ENCODE data around the gene MTUS2. TPM values are rescaled to one million over a fixed set of nuclear protein-coding genes. Genes with fewer than 3 reads are reported as not detected.

The MTUS2 gene
- total and polyA plus RNA-seq, 2 of the 8 experiments (the other 6 are each of a cell fraction or from before 2014, with no cell fraction given), result 0.18 to 0.80 TPM

- H3K18ac ChIP-seq (ENCODE audit: extremely low read depth, low read length), result no peak overlapping the region
- no peak for FAIRE-seq
- H3K36me3 ChIP-seq (ENCODE audit: control insufficient read depth in 2 of 4, insufficient read depth in 4 of 4, low read length in 3 of 4), result no peaks in the 10 kb centered on the region
- no peaks in the 10 kb centered on the region for H3K4me1 ChIP-seq (replicated peaks in 1 of 4; ENCODE audit: control insufficient read depth in 3 of 4, insufficient read depth in 4 of 4, low read length in 3 of 4)
- no peaks in the 10 kb centered on the region for H3K79me1 ChIP-seq (ENCODE audit: low read depth, low read length)
- no peaks in the 10 kb centered on the region for H3K23me2 ChIP-seq (ENCODE audit: low read depth, low read length)
- H3K9me3 ChIP-seq (ENCODE audit: insufficient read depth in 2 of 2, low read depth in 1 of 2, low read length in 1 of 2), result no peaks in the 10 kb centered on the region
- no peak overlapping the region for H4K91ac ChIP-seq (replicated peaks; ENCODE audit: insufficient read length, low read length)
- 85% methylated on average over 8 of the region's 8 CpGs; no CpG with 5 or more reads in 1 of the 2 experiments for WGBS, 2 experiments (ENCODE audit: extremely low coverage in 1 of 2, insufficient coverage in 1 of 2, insufficient read length in 1 of 2, insufficient replicate concordance in 2 of 2, low coverage in 1 of 2, low lambda C conversion rate in 2 of 2, missing lambda C conversion rate in 1 of 2)
- H3K4me3 ChIP-seq (ENCODE audit: extremely low read depth in 1 of 4, insufficient read depth in 2 of 4, low read depth in 3 of 4, low read length in 4 of 4), result no peak overlapping the region
- no peak overlapping the region for H2BK5ac ChIP-seq (ENCODE audit: low read depth, low read length)
- no peak overlapping the region for H2BK12ac ChIP-seq (ENCODE audit: low read depth, low read length)
- no peaks in the 10 kb centered on the region for H3K79me2 ChIP-seq (ENCODE audit: control insufficient read depth in 1 of 2, insufficient read depth in 2 of 2, low read length in 2 of 2)
- no peak overlapping the region for H2BK20ac ChIP-seq (ENCODE audit: low read length)
- no peaks in the 10 kb centered on the region for H3K27me3 ChIP-seq (replicated peaks in 1 of 4; ENCODE audit: control insufficient read depth in 3 of 4, extremely low read depth in 1 of 4, insufficient read depth in 3 of 4, low read length in 3 of 4)
- ChIA-PET POLR2A (ENCODE audit: partially characterized antibody) (no interaction called here), CTCF (ENCODE audit: partially characterized antibody) (no interaction called here)
- no peak overlapping the region for H3K56ac ChIP-seq (replicated peaks; ENCODE audit: insufficient read length, low read depth, low read length)
- no peak overlapping the region for H3K9ac ChIP-seq (replicated peaks in 1 of 4; ENCODE audit: extremely low read depth in 1 of 4, low read depth in 3 of 4, low read length in 3 of 4)
- no peak for DNase-seq (ENCODE audit: low read depth in 1 of 2, low spot score in 2 of 2)
- H4K20me1 ChIP-seq (replicated peaks in 1 of 2; ENCODE audit: control insufficient read depth in 1 of 2, insufficient read depth in 2 of 2, low read length in 2 of 2), result no peaks in the 10 kb centered on the region
- no peak overlapping the region for H2AFZ ChIP-seq (ENCODE audit: low read length)
- H4K8ac ChIP-seq (ENCODE audit: extremely low read depth, insufficient read depth, low read length), result no peak overlapping the region
- no peak overlapping the region for H2BK120ac ChIP-seq (replicated peaks; ENCODE audit: low read depth, low read length)
- H2AK5ac ChIP-seq (ENCODE audit: low read depth, low read length), result no peak overlapping the region
- no peak for TF ChIP-seq JUN (IDR thresholded peaks at IDR 0.05; ENCODE audit: low read depth, low read length)
- no peak for TF ChIP-seq USF2 (IDR thresholded peaks at IDR 0.05; ENCODE audit: low read length)
- no peak for TF ChIP-seq RBBP5 (IDR thresholded peaks at IDR 0.05; ENCODE audit: borderline replicate concordance, low read depth, low read length)
- TF ChIP-seq TEAD4 (IDR thresholded peaks at IDR 0.05; ENCODE audit: low read depth, low read length), result no peak
- no peak for TF ChIP-seq RNF2 (IDR thresholded peaks at IDR 0.05; ENCODE audit: borderline replicate concordance, low read depth, low read length, missing control alignments, poor library complexity, severe bottlenecking)
- no peak for TF ChIP-seq MAFK (IDR thresholded peaks at IDR 0.05; ENCODE audit: low read depth, low read length)
- TF ChIP-seq SUZ12 (IDR thresholded peaks at IDR 0.05; ENCODE audit: low read length), result no peak
- TF ChIP-seq POLR2A (IDR thresholded peaks at IDR 0.05; ENCODE audit: control extremely low read depth in 1 of 2, low read depth in 2 of 2, low read length in 2 of 2), result no peak
- no peak for TF ChIP-seq SP1 (IDR thresholded peaks at IDR 0.05; ENCODE audit: low read depth, low read length)
- TF ChIP-seq HDAC6 (IDR thresholded peaks at IDR 0.05; ENCODE audit: low read depth, low read length), result no peak
- no peak overlapping the region for H3K4me2 ChIP-seq (ENCODE audit: insufficient read depth in 1 of 2, low read depth in 2 of 2, low read length in 2 of 2)
- no peak overlapping the region for H3K27ac ChIP-seq (ENCODE audit: low read depth, low read length)
- H3K4ac ChIP-seq (replicated peaks; ENCODE audit: insufficient read length, low read depth, low read length), result no peak overlapping the region
- H3K23ac ChIP-seq (ENCODE audit: insufficient read length), result no peak overlapping the region
- no peak overlapping the region for H3K14ac ChIP-seq (ENCODE audit: insufficient read length)
- H4K5ac ChIP-seq (ENCODE audit: insufficient read length, low read depth, low read length), result no peak overlapping the region
- no peak overlapping the region for H2BK15ac ChIP-seq (ENCODE audit: low read length)
Observed at GRCh38 chr13:29438769-29439168, 618.6 kb downstream of the MTUS2 start.
